CD4-positive, alpha-beta T cell treated with Interleukin-17A for 4 hours (primary cell): ENCODE results near the gene IER2.
A peak's percentile ranks its signal among the peaks of the same experiment; 100 is the strongest.
"Not testable (repeated sequence)": the region's sequence is repeated elsewhere in the genome, so short reads cannot be mapped to it uniquely, and the experiment has no call there.

ENCODE experiments used
- DNase-seq: peaks from one replicate; pipeline ENCODE4 v3.0.0-alpha.2; 2020; ENCODE audit warnings: mixed read lengths

IER2 gene

GRCh38 chr19:13139633-13140311 lies 10.4 kb upstream of the IER2 start:
- no peak for DNase-seq

GRCh38 chr19:13146763-13147563 lies 3.2 kb upstream of the IER2 start:
- no peak for DNase-seq

- not testable (repeated sequence) for DNase-seq
Measured at GRCh38 chr19:13149173-13149627, 1.0 kb upstream of the IER2 start.

- peak; percentile 46 for DNase-seq
Measured at GRCh38 chr19:13149628-13150186, 504 bp upstream of the IER2 start.

- DNase-seq = peak; percentile 33
Measured at GRCh38 chr19:13150931-13151604, 857 bp downstream of the IER2 start.

GRCh38 chr19:13151605-13152355 lies 1.6 kb downstream of the IER2 start:
- peak; percentile 97 for DNase-seq

- no peak for DNase-seq
Measured at GRCh38 chr19:13152356-13152973, 2.3 kb downstream of the IER2 start.

- peak; percentile 97 for DNase-seq
Measured at GRCh38 chr19:13152974-13153568, 2.9 kb downstream of the IER2 start.

- peak; percentile 44 for DNase-seq
Measured at GRCh38 chr19:13153569-13154240, 3.5 kb downstream of the IER2 start.

GRCh38 chr19:13154241-13154778 lies 4.1 kb downstream of the IER2 start:
- DNase-seq = peak; percentile 63

- peak; percentile 79 for DNase-seq
Measured at GRCh38 chr19:13154911-13155471, 4.8 kb downstream of the IER2 start.

- DNase-seq = peak; percentile 82
Measured at GRCh38 chr19:13155472-13156359, 5.5 kb downstream of the IER2 start.

GRCh38 chr19:13159713-13160112 lies 9.5 kb downstream of the IER2 start:
- DNase-seq = no peak

- no peak for DNase-seq
Measured at GRCh38 chr19:13160557-13160956, 10.3 kb downstream of the IER2 start.

GRCh38 chr19:13162724-13163608 lies 12.8 kb downstream of the IER2 start:
- DNase-seq = peak; percentile 92

GRCh38 chr19:13163609-13164342 lies 13.6 kb downstream of the IER2 start:
- DNase-seq = peak; percentile 59
